ENCODE results near the gene HDAC1.
A peak's percentile ranks its signal among the peaks of the same experiment; 100 is the strongest.

HDAC1 gene

GRCh38 chr1:32291708-32292538 lies at the start of gene HDAC1:
Gene HDAC1, plus strand, starts transcription at chr1:32292083. Its CDS starts 87 bp downstream, at chr1:32292170.
- H3K27ac ChIP-seq (ENCODE audit: low read depth, low read length), result peak within 1 kb of the TSS; percentile 86

GRCh38 chr1:32242341-32242851 lies 49.5 kb upstream of the HDAC1 start:
- Histone ChIP-seq H3K4me1 (ENCODE audit: insufficient read depth, low read length) (peaks cover 25% of the 10 kb centered on the region), H3K27ac (ENCODE audit: low read depth, low read length) (no peak overlapping the region)

More at GRCh38 chr1:32291708-32292538, at the start of gene HDAC1:
- H3K4me3 ChIP-seq (ENCODE audit: low read depth in 1 of 2, low read length in 2 of 2), result peak within 1 kb of the TSS; percentile 77 to 79
- no peaks in the 10 kb centered on the region for H3K27me3 ChIP-seq (ENCODE audit: control insufficient read depth in 1 of 2, insufficient read depth in 2 of 2, low read length in 2 of 2)
- H3K9me3 ChIP-seq (ENCODE audit: low read length), result no peaks in the 10 kb centered on the region
- peaks cover 5% of the 10 kb centered on the region for H3K4me1 ChIP-seq (ENCODE audit: insufficient read depth, low read length)
- H3K36me3 ChIP-seq (ENCODE audit: insufficient read depth, low read length), result no peaks in the 10 kb centered on the region
- peak within 1 kb of the TSS; percentile 74 for H3K9ac ChIP-seq (ENCODE audit: low read length)

GRCh38 chr1:32246888-32247273 lies 45.0 kb upstream of the HDAC1 start, which contains the start of gene FAM167B:
Gene FAM167B, plus strand, starts transcription at chr1:32247222. Its CDS starts 200 bp downstream, at chr1:32247422.
- peaks cover 35% of the 10 kb centered on the region for H3K4me1 ChIP-seq (ENCODE audit: insufficient read depth, low read length)
- no peaks in the 10 kb centered on the region for H3K27me3 ChIP-seq (ENCODE audit: control insufficient read depth in 1 of 2, insufficient read depth in 2 of 2, low read length in 2 of 2)
- H3K4me3 ChIP-seq (ENCODE audit: low read depth in 1 of 2, low read length in 2 of 2), result peak within 1 kb of the TSS in 1 of 2 donors; percentile 23
- no peaks in the 10 kb centered on the region for H3K36me3 ChIP-seq (ENCODE audit: insufficient read depth, low read length)
- H3K27ac ChIP-seq (ENCODE audit: low read depth, low read length), result peak within 1 kb of the TSS; percentile 48
- no peak within 1 kb of the TSS for H3K9ac ChIP-seq (ENCODE audit: low read length)
- no peaks in the 10 kb centered on the region for H3K9me3 ChIP-seq (ENCODE audit: low read length)

More at GRCh38 chr1:32242341-32242851, 49.5 kb upstream of the HDAC1 start:
- H3K9me3 ChIP-seq (ENCODE audit: low read length), result no peaks in the 10 kb centered on the region
- no peaks in the 10 kb centered on the region for H3K36me3 ChIP-seq (ENCODE audit: insufficient read depth, low read length)
- no peak overlapping the region for H3K9ac ChIP-seq (ENCODE audit: low read length)
- H3K27me3 ChIP-seq (ENCODE audit: control insufficient read depth in 1 of 2, insufficient read depth in 2 of 2, low read length in 2 of 2), result no peaks in the 10 kb centered on the region
- H3K4me3 ChIP-seq (ENCODE audit: low read depth in 1 of 2, low read length in 2 of 2), result no peak overlapping the region

- H3K4me1 ChIP-seq (ENCODE audit: insufficient read depth, low read length), result peaks cover 30% of the 10 kb centered on the region
- peak overlapping the region; percentile 2 for H3K27ac ChIP-seq (ENCODE audit: low read depth, low read length)
- H3K27me3 ChIP-seq (ENCODE audit: control insufficient read depth in 1 of 2, insufficient read depth in 2 of 2, low read length in 2 of 2), result no peaks in the 10 kb centered on the region
- no peaks in the 10 kb centered on the region for H3K36me3 ChIP-seq (ENCODE audit: insufficient read depth, low read length)
- no peak overlapping the region for H3K9ac ChIP-seq (ENCODE audit: low read length)
- no peaks in the 10 kb centered on the region for H3K9me3 ChIP-seq (ENCODE audit: low read length)
- H3K4me3 ChIP-seq (ENCODE audit: low read depth in 1 of 2, low read length in 2 of 2), result peak overlapping the region in 1 of 2 donors; percentile 23
These were observed 44.4 kb upstream of the HDAC1 start for GRCh38 chr1:32247452-32247851.

GRCh38 chr1:32247983-32248889 lies 43.6 kb upstream of the HDAC1 start:
- H3K9ac ChIP-seq (ENCODE audit: low read length), result no peak overlapping the region

GRCh38 chr1:32249831-32250525 lies 41.9 kb upstream of the HDAC1 start:
- Histone ChIP-seq H3K4me1 (ENCODE audit: insufficient read depth, low read length) (peaks cover 27% of the 10 kb centered on the region), H3K9me3 (ENCODE audit: low read length) (no peaks in the 10 kb centered on the region), H3K4me3 (ENCODE audit: low read depth in 1 of 2, low read length in 2 of 2) (no peak overlapping the region), H3K27me3 (ENCODE audit: control insufficient read depth in 1 of 2, insufficient read depth in 2 of 2, low read length in 2 of 2) (no peaks in the 10 kb centered on the region), H3K9ac (ENCODE audit: low read length) (no peak overlapping the region), H3K36me3 (ENCODE audit: insufficient read depth, low read length) (no peaks in the 10 kb centered on the region), H3K27ac (ENCODE audit: low read depth, low read length) (no peak overlapping the region)

More at GRCh38 chr1:32247983-32248889, 43.6 kb upstream of the HDAC1 start:
- Histone ChIP-seq H3K4me1 (ENCODE audit: insufficient read depth, low read length) (peaks cover 27% of the 10 kb centered on the region), H3K36me3 (ENCODE audit: insufficient read depth, low read length) (no peaks in the 10 kb centered on the region), H3K4me3 (ENCODE audit: low read depth in 1 of 2, low read length in 2 of 2) (peak overlapping the region in 1 of 2 donors; percentile 1), H3K9me3 (ENCODE audit: low read length) (no peaks in the 10 kb centered on the region), H3K27ac (ENCODE audit: low read depth, low read length) (peak overlapping the region; percentile 2), H3K27me3 (ENCODE audit: control insufficient read depth in 1 of 2, insufficient read depth in 2 of 2, low read length in 2 of 2) (no peaks in the 10 kb centered on the region)

GRCh38 chr1:32250893-32251716 lies 40.8 kb upstream of the HDAC1 start, which contains the start of gene LCK:
Gene LCK, plus strand, starts transcription at chr1:32251265. Its CDS starts 23,065 bp downstream, at chr1:32274330.
- Histone ChIP-seq H3K27ac (ENCODE audit: low read depth, low read length) (no peak within 1 kb of the TSS), H3K4me3 (ENCODE audit: low read depth in 1 of 2, low read length in 2 of 2) (no peak within 1 kb of the TSS), H3K36me3 (ENCODE audit: insufficient read depth, low read length) (no peaks in the 10 kb centered on the region), H3K9ac (ENCODE audit: low read length) (no peak within 1 kb of the TSS), H3K4me1 (ENCODE audit: insufficient read depth, low read length) (peaks cover 27% of the 10 kb centered on the region), H3K27me3 (ENCODE audit: control insufficient read depth in 1 of 2, insufficient read depth in 2 of 2, low read length in 2 of 2) (no peaks in the 10 kb centered on the region), H3K9me3 (ENCODE audit: low read length) (no peaks in the 10 kb centered on the region)

GRCh38 chr1:32255072-32256071 lies 36.5 kb upstream of the HDAC1 start:
- Histone ChIP-seq H3K27me3 (ENCODE audit: control insufficient read depth in 1 of 2, insufficient read depth in 2 of 2, low read length in 2 of 2) (no peaks in the 10 kb centered on the region), H3K4me3 (ENCODE audit: low read depth in 1 of 2, low read length in 2 of 2) (no peak overlapping the region), H3K9me3 (ENCODE audit: low read length) (no peaks in the 10 kb centered on the region), H3K36me3 (ENCODE audit: insufficient read depth, low read length) (no peaks in the 10 kb centered on the region), H3K9ac (ENCODE audit: low read length) (no peak overlapping the region), H3K4me1 (ENCODE audit: insufficient read depth, low read length) (peaks cover 10% of the 10 kb centered on the region), H3K27ac (ENCODE audit: low read depth, low read length) (no peak overlapping the region)

- Histone ChIP-seq H3K4me3 (ENCODE audit: low read depth in 1 of 2, low read length in 2 of 2) (no peak overlapping the region), H3K36me3 (ENCODE audit: insufficient read depth, low read length) (no peaks in the 10 kb centered on the region), H3K9me3 (ENCODE audit: low read length) (no peaks in the 10 kb centered on the region), H3K27me3 (ENCODE audit: control insufficient read depth in 1 of 2, insufficient read depth in 2 of 2, low read length in 2 of 2) (no peaks in the 10 kb centered on the region), H3K4me1 (ENCODE audit: insufficient read depth, low read length) (peaks cover 10% of the 10 kb centered on the region), H3K27ac (ENCODE audit: low read depth, low read length) (no peak overlapping the region), H3K9ac (ENCODE audit: low read length) (no peak overlapping the region)
These were observed 35.2 kb upstream of the HDAC1 start for GRCh38 chr1:32256473-32257226.

Data from muscle layer of colon (tissue), 2 donors.